ENCODE measurements around the gene SMC5.
"Not testable (repeated sequence)": the region's sequence is repeated elsewhere in the genome, so short reads cannot be mapped to it uniquely, and the experiment has no call there.

Gene SMC5

DNA sequence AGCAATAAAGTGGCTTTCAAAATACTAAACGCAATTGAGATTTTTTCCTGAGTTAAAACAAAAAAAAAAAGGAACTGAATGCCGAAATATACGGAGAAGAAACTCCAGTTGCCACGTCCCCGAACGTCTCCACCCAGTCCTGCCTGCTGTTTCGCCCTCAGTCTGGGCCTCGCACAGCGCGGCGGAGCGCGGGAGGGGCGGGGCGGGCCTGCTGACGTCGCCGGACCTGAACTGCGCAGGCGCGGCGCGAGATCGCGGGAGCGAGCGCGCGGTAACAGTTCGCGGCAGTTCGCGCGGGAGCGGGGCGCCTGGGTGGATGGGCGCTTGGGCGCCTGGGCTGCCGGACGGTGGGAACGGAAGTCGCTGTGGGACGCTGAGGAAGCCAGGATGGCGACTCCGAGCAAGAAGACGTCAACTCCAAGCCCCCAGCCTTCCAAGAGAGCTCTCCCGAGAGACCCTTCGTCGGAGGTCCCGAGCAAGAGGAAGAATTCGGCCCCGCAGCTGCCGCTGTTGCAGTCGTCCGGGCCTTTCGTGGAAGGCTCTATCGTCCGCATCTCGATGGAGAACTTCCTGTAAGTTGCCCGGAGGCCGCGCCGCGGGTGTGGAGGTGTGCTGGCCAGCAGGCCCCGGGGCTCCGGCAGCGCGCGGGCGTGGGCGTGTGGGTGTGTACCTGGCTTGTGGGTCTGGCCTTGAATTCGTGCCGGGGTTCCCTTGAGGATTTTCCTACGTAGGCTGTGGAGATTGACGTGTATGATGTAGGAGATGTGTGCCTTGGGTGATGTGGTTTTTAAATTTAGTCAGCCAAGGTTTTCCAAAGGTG is at the start of gene SMC5:
SMC5 (plus strand) TSS at position 287 of the 820 bp plus-strand sequence; CDS start at position 388, 101 bp downstream.
- peak; percentile 95 for TF ChIP-seq POLR2A (IDR thresholded peaks at IDR 0.05; ENCODE audit: low read depth, low read length)
- DNase-seq (ENCODE audit: insufficient read length, low spot score) (peak; percentile 93), FAIRE-seq (peak; percentile 87)

DNA sequence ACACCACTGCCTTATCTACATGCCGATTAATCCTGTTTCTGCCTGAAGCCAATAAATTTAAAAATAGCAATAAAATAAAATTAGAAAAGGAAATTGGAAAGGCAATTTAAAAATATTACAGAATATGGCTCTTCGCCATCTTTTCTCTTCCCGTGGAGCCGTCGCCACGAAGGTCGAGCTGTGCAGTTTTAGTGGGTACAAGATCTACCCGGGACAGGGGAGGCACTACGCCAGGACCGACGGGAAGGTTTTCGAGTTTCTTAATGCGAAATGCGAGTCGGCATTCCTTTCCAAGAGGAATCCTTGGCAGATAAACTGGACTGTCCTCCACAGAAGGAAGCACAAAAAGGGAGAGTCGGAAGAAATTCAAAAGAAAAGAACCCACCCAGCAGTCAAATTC is 41.7 kb upstream of the SMC5 start:
- TF ChIP-seq POLR2A (IDR thresholded peaks at IDR 0.05; ENCODE audit: low read depth, low read length) = no peak
- DNase-seq (ENCODE audit: insufficient read length, low spot score) (no peak), FAIRE-seq (no peak)

DNA sequence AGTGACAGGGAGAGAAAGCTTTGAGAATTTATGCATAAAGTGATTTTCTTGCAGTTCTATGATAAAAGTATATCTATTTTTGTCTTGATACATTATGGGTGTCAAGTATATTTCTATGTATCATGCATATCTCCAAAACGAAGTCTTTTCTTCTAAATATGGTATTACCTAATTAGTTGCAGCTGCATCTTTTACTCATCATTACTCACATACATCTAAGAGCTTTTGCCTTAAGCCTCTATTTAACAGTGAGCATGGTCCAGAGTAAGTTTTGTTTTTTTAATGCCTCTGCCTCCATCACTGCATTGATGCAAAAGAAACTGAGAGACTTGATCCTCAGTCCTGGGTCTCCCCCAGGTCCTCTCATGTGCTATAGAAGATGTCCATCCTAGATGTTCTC is 40.0 kb upstream of the SMC5 start:
- TF ChIP-seq POLR2A (IDR thresholded peaks at IDR 0.05; ENCODE audit: low read depth, low read length) = no peak
- DNase-seq (ENCODE audit: insufficient read length, low spot score) (no peak), FAIRE-seq (no peak)

DNA sequence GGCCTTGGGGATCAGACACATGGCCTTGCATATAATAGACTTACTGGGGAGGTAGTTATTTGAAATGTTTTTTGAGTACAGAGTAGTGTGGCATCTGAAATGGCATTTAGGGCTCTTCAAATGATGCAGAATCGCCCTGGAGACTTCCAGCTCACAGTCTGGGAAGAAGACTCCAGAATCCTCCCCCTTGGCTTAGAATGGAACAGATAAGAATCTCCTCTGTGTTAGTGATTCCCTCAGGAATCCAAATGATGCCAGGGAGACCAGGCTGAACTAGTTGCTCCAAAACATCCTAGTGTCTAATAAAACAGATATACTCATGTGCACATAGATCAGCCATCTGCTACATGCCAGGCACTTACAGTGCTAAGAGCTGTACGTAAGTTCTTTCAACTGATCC is 38.6 kb upstream of the SMC5 start:
- FAIRE-seq (no peak), DNase-seq (ENCODE audit: insufficient read length, low spot score) (no peak)
- no peak for TF ChIP-seq POLR2A (IDR thresholded peaks at IDR 0.05; ENCODE audit: low read depth, low read length)

DNA sequence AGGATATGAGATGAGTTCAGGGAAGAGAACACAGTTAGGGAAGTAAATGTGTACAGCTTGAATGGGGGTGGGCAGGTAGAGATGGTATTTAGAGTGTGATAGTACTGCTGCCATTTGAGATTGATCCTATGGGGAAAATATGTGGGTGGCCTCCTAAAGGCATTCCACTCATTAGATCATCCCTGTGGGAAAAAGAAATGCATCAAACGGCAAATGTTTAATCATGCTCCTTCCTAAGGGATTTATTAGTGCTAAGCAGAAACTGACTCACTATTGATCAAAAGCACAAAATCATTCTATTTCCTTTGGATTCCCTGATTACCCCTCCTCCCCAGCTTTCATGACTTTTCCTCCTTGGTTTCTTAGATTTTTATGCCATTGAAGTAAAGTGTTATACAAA is 36.4 kb upstream of the SMC5 start:
- TF ChIP-seq POLR2A (IDR thresholded peaks at IDR 0.05; ENCODE audit: low read depth, low read length) = no peak
- no peak for DNase-seq (ENCODE audit: insufficient read length, low spot score)
- FAIRE-seq = no peak

DNA sequence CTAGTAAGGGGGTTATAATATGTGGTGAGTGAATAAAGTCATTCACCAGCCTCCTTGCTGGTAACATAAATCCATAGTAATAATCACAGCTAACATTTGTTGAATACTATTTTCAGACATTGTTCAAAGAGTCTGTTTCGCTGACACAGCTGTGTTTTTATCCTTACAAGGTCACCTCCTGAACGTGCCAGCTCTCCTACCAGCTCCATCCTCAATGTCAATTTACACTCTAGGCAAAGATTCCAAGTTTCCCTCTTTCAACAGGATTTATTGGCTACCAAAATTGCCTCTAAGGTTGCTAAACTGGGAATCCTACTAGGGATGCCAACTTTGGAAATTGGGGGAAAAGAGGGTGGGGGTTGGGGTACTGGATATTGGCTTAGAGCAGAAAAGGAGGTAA is 30.7 kb upstream of the SMC5 start:
- no peak for DNase-seq (ENCODE audit: insufficient read length, low spot score)
- no peak for TF ChIP-seq POLR2A (IDR thresholded peaks at IDR 0.05; ENCODE audit: low read depth, low read length)
- no peak for FAIRE-seq

DNA sequence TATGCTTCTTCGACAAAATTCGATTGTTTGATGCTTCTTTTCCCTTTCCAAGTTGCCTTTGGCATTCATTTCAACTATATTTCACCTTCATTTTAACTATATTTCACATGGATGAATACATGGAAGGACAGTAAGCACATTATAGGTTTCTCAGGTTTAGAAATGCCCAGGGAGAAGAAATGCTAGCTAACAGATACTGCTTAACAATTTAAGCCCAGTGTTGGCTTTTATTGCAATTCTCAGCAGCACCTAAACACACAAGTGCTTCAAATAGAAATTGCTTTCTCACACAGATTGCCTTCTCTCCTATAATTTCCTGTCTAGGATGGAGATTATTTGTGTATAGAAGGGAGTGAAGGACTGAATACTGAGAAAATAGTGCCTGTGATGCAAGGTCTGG is 30.2 kb upstream of the SMC5 start:
- TF ChIP-seq POLR2A (IDR thresholded peaks at IDR 0.05; ENCODE audit: low read depth, low read length) = no peak
- FAIRE-seq (no peak), DNase-seq (ENCODE audit: insufficient read length, low spot score) (no peak)

DNA sequence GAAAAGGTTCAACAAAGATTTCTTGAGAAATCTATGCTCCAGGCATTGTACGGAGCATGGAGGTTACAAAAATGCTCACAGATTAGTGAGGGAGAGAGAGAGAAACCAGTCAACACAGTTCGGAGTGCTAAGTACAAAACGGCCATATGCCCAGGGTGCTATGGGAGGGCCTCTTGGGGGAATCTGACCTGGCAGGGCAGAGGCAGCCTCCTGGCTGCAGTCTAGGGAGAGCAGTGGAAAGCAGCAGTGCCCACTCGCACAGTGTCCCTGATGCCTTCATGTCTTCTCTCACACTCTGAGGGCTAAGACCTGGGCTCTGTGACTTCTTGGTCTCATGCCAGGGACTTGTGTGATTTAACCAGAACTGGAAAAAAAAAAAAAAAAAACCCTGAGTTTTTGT is 29.8 kb upstream of the SMC5 start:
- DNase-seq (ENCODE audit: insufficient read length, low spot score) = no peak
- no peak for FAIRE-seq
- no peak for TF ChIP-seq POLR2A (IDR thresholded peaks at IDR 0.05; ENCODE audit: low read depth, low read length)

DNA sequence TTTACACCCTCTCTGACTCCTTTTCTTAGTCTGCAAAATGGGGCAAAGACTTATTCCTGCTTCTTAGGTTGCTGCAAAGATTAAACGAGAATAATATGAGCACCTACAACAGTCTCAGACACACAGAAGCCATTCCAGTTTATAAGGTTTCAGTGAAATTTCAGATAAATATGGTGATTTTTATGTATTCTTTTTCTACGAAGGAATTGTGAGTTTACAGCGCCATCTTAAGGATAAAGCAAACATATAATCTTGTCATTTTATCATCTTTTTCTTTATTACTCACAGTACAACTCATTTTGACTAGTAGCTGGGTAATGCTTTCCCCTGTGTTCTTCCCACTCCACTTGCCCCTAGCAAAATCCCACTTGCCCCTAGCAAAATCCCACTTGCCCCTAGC is 29.2 kb upstream of the SMC5 start:
- TF ChIP-seq POLR2A (IDR thresholded peaks at IDR 0.05; ENCODE audit: low read depth, low read length) = no peak
- DNase-seq (ENCODE audit: insufficient read length, low spot score) = no peak
- FAIRE-seq = peak; percentile 94

DNA sequence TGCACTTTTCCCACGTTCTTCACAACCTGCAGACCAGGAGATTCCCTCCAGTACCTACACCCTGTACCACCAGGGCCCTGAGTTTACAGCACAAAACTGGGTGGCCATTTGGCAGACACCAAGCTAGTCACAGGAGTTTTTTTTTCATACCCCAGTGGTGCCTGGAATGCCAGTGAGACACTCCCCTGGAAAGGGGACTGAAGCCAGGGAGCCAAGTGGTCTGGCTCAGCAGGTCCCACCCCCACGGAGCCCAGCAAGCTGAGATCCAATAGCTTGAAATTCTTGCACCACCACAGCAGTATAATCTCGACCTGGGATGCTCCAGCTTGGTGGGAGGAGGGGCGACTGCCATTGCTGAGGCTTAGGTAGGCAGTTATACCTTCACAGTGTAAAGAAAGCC is 26.3 kb upstream of the SMC5 start:
- no peak for TF ChIP-seq POLR2A (IDR thresholded peaks at IDR 0.05; ENCODE audit: low read depth, low read length)
- DNase-seq (ENCODE audit: insufficient read length, low spot score) (no peak), FAIRE-seq (no peak)

DNA sequence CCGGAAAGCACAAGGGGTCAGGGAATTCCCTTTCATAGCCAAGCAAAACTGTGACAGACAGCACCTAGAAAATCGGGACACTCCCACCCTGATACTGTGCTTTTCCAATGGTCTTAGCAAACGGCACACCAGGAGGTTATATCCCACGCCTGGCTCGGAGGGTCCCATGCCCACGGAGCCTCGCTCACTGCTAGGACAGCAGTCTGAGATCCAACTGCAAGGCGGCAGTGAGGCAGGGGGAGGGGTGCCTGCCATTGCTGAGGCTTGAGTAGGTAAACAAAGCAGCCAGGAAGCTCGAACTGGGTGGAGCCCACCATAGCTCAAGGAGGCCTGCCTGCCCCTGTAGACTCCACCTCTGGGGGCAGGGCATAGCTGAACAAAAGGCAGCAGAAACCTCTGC is 24.6 kb upstream of the SMC5 start:
- not testable (repeated sequence) for FAIRE-seq; DNase-seq (ENCODE audit: insufficient read length, low spot score)

DNA sequence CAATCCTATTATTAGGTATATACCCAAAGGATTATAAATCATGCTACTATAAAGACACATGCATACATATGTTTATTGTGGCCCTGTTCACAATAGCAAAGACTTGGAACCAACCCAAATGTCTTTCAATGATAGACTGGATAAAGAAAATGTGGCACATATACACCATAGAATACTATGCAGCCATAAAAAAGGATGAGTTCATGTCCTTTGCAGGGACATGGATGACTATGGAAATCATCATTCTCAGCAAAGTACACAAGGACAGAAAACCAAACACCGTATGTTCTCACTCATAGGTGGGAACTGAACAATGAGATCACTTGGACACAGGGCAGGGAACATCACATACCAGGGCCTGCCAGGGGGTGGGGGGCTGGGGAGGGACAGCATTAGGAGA is 12.8 kb upstream of the SMC5 start:
- FAIRE-seq; DNase-seq (ENCODE audit: insufficient read length, low spot score): not testable (repeated sequence)

DNA sequence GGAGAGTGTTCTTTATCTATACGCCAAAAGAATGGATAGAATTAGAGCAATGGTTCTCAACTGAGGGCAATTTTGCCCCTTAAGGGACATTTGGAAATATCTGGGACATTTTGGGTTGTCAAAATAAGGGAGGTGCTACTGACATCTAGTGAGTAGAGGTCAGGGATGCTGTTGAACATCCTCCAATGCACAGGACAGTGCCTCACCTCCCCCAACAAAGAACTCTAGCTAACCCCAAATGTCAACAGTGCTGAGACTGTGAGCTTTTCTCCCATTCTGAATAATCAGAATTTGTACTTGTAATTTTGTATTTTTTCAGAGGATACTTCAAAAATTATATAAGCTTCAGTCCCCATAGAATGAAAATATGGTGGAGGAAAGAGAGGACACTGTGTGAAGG is 8.6 kb upstream of the SMC5 start:
- DNase-seq (ENCODE audit: insufficient read length, low spot score) (no peak), FAIRE-seq (no peak)
- no peak for TF ChIP-seq POLR2A (IDR thresholded peaks at IDR 0.05; ENCODE audit: low read depth, low read length)

DNA sequence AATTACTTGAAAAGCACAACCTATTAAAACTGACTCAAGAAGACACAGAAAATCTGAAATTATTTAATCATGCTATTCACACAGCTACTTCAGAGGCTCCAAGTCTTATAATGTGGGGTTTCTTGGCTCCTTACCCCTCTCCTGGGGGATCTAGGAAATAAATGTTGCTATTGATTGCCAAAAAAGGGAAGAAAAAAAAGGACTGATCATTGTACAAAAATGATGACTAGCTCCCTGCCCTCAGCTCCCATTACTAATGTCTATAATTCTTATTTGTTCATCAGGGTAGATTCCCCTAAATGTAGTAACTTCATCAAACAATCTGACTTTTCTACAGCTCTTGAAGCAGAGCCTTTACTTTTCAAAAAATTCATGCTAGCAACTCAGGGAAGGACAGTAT is 3.3 kb upstream of the SMC5 start:
- DNase-seq (ENCODE audit: insufficient read length, low spot score) (no peak), FAIRE-seq (no peak)
- TF ChIP-seq POLR2A (IDR thresholded peaks at IDR 0.05; ENCODE audit: low read depth, low read length) = no peak

DNA sequence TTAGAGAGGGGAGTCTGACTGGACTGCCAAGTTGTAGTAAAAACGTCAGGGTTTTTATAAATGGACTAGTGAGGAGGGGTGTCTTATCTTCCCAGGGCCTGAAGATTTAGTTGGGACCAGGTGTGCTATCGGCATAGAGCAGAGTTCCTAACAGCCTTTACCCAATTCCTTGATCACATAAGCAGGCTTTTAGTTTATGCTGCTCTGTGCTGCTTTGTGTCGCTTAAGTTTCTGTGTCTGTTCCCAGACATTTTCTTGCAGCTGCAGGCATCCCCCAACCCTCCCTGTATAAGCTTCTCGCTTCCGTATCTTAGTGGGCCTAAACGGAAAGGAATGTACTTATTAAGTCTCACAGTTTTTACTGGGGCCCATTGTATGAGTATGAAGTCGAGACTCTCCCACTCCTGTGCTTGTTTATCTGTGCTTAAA is 2.6 kb upstream of the SMC5 start:
- FAIRE-seq (peak; percentile 91), DNase-seq (ENCODE audit: insufficient read length, low spot score) (peak; percentile 51)
- no peak for TF ChIP-seq POLR2A (IDR thresholded peaks at IDR 0.05; ENCODE audit: low read depth, low read length)

DNA sequence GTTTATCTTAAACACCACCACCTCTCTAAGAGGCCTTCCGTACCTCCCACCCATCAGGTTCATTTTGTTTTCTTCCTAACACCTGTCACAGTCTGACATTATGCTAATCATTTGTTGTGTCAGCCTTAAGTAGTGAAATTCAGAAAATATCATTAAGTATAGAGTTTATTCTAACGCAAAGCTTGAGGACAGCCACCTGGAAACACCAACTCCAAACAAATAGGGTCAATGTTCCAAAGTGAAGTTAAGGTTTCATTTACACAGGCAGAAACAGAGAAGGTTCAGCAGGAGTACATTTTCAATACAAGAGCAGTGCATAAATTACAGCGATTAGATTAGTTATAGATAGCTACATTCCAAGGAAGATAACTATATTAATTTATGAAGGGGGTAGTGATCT is 1.3 kb upstream of the SMC5 start:
- TF ChIP-seq POLR2A (IDR thresholded peaks at IDR 0.05; ENCODE audit: low read depth, low read length) = no peak
- FAIRE-seq (no peak), DNase-seq (ENCODE audit: insufficient read length, low spot score) (no peak)

All from H54 (cell line).